GM12873 (cell line): Measurements from ENCODE around the gene LDLRAD2.

Experiments
- TF ChIP-seq, protein P1 (sequence below): IDR thresholded peaks from 2 replicates; pipeline ENCODE4 v1.5.1; 2012; ENCODE audit warnings: low read depth, mild to moderate bottlenecking, moderate library complexity, low read length, control low read depth; ENCODE audit not compliant: insufficient read depth; ENCODE audit errors: missing control alignments

Gene LDLRAD2

DNA sequence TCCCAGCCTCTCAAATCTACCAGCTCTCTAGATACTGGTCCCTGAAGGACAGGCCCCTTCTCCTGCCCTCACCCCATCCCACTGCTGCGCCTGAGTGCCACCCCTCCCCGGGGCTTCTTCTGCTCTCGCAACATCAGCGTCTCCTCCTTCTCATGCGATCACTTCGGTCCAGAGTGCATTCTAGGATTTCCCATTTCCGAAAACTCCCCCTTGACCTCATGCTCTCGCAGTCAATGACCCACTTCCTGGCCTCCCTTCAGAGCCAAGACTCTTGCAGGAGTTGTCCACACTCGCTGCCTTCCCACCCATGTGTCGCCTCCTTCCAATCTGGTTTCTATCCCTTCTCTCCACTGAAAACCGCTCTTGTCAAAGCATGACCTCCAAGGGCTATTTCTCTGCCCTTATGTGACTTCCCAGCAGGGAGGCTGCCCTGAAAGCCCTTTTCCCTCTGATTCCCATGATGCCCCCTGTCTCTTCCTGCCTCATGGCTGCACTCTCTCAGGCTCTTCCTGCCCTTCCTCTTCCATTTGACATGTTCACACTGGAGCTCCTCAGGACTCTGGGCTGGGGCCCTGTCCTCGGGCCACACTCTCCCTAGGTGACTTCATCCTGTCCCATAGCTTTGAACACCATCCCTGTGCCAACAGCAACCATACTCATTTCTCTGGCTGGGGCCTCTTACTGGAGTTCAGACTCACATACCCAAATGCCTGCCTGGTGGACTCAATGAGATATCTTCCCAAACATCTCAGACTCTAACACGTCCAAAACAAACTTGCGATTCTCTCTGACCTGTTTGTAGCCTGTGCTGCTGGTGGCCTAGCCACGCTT is 46.0 kb downstream of the LDLRAD2 start:
- TF ChIP-seq, protein P1, sequence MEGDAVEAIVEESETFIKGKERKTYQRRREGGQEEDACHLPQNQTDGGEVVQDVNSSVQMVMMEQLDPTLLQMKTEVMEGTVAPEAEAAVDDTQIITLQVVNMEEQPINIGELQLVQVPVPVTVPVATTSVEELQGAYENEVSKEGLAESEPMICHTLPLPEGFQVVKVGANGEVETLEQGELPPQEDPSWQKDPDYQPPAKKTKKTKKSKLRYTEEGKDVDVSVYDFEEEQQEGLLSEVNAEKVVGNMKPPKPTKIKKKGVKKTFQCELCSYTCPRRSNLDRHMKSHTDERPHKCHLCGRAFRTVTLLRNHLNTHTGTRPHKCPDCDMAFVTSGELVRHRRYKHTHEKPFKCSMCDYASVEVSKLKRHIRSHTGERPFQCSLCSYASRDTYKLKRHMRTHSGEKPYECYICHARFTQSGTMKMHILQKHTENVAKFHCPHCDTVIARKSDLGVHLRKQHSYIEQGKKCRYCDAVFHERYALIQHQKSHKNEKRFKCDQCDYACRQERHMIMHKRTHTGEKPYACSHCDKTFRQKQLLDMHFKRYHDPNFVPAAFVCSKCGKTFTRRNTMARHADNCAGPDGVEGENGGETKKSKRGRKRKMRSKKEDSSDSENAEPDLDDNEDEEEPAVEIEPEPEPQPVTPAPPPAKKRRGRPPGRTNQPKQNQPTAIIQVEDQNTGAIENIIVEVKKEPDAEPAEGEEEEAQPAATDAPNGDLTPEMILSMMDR: no peak

DNA sequence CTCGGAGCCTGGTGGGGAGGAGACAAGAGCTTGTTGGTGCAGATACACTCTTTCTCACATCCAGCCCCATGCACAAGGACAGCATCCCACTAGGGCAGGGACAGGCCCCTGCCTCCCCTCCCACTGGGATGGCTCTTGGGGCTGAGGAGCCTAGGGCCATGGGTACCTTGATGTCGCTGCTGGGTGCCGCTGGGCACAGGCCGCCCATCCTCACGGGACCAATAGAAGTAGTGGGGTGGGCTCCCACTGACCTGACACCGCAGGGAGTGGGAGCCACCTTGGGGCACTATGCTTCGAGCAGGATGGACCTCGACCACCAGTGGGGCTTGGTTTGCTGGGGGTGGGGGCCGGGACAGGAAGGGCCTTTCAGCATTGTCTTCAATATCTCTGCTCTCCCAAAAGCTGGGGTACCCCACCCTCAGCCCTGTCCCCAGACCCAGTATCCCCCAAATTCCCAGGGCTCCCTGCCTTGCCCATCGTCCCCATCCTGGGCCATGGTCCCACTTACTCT is 47.7 kb downstream of the LDLRAD2 start:
- TF ChIP-seq, protein P1: no peak

DNA sequence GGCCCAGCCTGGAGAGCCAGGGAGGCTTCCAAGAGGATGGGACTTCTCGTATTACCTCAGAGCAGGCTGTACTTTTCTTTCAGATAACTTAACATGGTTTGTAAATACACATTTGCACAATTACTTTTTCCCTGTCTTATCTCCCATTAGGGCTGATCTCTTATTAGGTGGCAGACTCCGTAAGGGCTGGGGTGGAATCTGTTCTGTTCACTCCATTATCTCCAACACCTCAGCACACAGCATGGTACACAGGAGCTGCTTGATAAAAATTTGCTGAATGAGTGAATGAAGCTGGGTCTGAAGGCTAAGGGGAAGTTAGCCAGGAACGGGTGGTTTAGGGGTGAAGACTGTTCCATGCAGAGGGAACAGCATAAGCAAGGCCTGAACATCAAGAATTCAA is 48.9 kb downstream of the LDLRAD2 start:
- TF ChIP-seq, protein P1: no peak

DNA sequence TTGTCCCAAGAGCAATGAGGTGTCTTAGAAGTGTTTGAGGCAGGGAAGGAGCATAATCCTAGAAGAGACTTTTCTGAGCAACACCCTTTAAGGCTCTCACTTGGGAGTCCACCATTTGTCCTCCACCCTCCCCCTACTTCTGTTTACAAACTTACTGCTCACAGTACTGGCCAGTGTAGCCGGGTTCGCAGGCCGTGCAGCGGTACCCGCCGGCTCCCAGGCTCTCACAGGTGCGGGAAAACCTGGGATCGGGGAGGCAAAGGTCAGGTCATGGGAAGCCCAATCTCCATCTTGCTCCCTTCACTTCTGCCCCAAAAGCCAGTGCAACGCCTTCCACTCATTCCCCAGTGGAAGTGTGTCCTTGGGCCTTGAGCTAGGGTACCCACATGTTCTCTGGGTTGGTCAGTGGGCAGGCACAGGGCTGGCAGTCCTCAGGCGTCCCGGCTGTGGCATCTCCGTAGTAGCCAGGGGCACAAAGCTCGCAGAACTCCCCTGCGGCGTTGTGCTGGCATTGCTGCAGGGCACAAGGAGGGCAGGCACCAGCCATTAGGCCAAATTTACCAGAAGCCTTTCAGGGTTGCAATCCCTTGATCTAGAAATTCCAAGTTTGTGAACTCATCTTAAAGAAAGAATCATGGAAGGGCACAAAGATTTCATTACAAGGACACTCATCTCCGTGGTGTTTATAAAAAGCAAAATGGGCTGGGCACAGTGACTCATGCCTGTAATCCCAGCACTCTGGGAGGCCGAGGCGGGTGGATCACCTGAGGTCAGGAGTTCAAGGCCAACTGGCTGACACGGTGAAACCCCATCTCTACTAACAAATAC is 49.8 kb downstream of the LDLRAD2 start:
- TF ChIP-seq, protein P1: no peak

DNA sequence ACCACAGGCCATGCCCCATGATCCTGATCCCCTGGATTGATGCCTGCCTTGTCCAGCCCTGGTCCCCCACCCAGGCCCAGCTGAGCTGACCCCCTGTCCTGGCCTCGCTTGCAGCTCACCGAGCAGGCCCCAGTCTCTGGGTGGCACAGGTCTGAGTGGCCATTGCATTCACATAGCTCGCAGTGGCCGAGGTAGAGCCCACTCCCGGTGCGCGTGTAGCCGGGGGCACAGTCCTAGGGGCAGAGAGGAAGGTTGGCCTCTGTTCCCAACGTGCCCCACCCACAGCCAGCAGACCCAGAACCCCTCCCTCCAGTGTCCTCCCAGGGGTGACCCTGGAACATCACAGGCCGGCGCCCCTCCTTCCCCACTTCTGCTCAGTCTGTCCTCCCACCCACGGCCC is 51.9 kb downstream of the LDLRAD2 start:
- TF ChIP-seq, protein P1: no peak

DNA sequence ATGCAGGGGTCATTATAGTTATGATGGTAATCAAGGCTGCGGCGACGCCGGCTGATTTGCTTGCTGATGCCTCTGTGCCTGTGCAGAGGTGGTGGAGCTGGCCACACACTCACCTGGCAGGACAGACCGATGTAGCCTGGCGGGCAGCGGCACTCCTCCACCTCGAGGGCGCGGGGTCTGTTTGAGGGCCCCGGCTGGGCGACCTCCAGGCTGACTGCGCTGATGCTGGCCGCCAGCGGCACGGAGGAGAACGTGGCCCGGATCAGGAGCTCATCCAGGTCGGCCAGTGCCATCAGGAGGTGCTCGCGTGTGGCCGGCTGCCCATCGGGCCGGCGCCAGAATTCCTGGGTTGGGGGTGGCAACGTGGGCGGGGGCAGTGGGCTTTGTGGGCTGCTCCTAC is 52.7 kb downstream of the LDLRAD2 start:
- TF ChIP-seq, protein P1: no peak

DNA sequence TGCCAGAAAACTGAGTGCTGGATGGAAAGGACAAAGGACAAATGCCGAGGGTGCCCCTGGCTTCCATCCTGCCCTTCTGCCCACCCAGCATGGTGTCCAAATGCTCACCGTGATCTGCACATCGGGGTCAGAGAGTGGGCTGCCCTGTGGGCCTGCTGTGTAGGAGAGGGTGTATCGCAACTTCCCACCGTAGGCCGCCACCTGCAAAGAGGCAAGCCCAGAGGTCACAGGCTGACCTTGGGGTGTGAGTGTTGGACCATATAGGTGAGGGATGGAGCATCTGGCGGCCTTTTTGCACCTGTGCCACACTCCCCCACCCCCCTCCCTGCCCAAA is 53.5 kb downstream of the LDLRAD2 start:
- TF ChIP-seq, protein P1: no peak
